HepG2 (cell line): ENCODE results near the gene ASCC2. TPM values are rescaled to one million over a fixed set of nuclear protein-coding genes. Genes with fewer than 3 reads are reported as not detected.

Source experiments
- CBFB ChIP-seq: sonication (generic); formaldehyde crosslinking; IDR thresholded peaks from 2 replicates; pipeline ENCODE4 v1.4.0; 2020; ENCODE audit warnings: missing genetic modification reagents
- CENPT ChIP-seq: sonication (generic); formaldehyde crosslinking; IDR thresholded peaks from 2 replicates; pipeline ENCODE4 v1.8.0; 2022; ENCODE audit warnings: low read depth, mild to moderate bottlenecking, moderate library complexity, missing genetic modification reagents
- GABPB1 ChIP-seq: IDR thresholded peaks from 2 replicates; pipeline ENCODE4 v1.6.1; 2016; ENCODE audit warnings: mild to moderate bottlenecking, missing genetic modification reagents, moderate library complexity, missing compliant biosample characterization
- GZF1 ChIP-seq: sonication (generic); formaldehyde crosslinking; IDR thresholded peaks from 2 replicates; pipeline ENCODE4 v1.5.1; 2020; ENCODE audit warnings: mild to moderate bottlenecking, missing genetic modification reagents
- HOXA3 ChIP-seq: sonication (generic); formaldehyde crosslinking; IDR thresholded peaks from 2 replicates; pipeline ENCODE4 v1.5.0; 2020; ENCODE audit warnings: missing genetic modification reagents
- JDP2 ChIP-seq: sonication (generic); formaldehyde crosslinking; IDR thresholded peaks from 2 replicates; pipeline ENCODE4 v1.8.1; 2022; ENCODE audit warnings: missing genetic modification reagents, borderline replicate concordance
- MAZ ChIP-seq, 2 experiments: sonication (generic) in 1 of 2; formaldehyde crosslinking in 1 of 2; IDR thresholded peaks; 2 replicates each; pipeline versions ENCODE4 v1.5.0 to v1.6.1; 2012 to 2020; ENCODE audit warnings: low read depth in 2 of 2, mild to moderate bottlenecking in 2 of 2, borderline replicate concordance in 1 of 2, improper control_type of control experiment in 1 of 2, low read length in 1 of 2, missing genetic modification reagents in 1 of 2, moderate library complexity in 1 of 2
- RBAK ChIP-seq: sonication (generic); formaldehyde crosslinking; IDR thresholded peaks from 2 replicates; pipeline ENCODE4 v1.5.1; 2020; ENCODE audit warnings: mild to moderate bottlenecking, missing genetic modification reagents
- SIN3B ChIP-seq: fragments of 150-350 bp; IDR thresholded peaks from 2 replicates; pipeline ENCODE4 v1.6.1; 2014; ENCODE audit warnings: low read length
- ZFP82 ChIP-seq: sonication (generic); formaldehyde crosslinking; IDR thresholded peaks from 2 replicates; pipeline ENCODE4 v1.5.1; 2020; ENCODE audit warnings: mild to moderate bottlenecking, missing genetic modification reagents, borderline replicate concordance
- ZNF720 ChIP-seq: sonication (generic); formaldehyde crosslinking; IDR thresholded peaks from 2 replicates; pipeline ENCODE4 v1.4.0; 2020; ENCODE audit warnings: missing genetic modification reagents
- polyA plus RNA-seq, 8 experiments: library from polyadenylated mRNA; depleted of rRNA in 3 of 8; stranded (reverse) in 7 of 8; unstranded in 1 of 8; fragments of >200 nt; fragmentation: Illumina TruSeq in 4 of 8; extraction: Trizol in 4 of 8; gene quantifications; 2 replicates each; pipeline versions ENCODE4 v1.2.1 to v1.2.3, GENCODE V29; 2011 to 2016; ENCODE audit warnings: low read depth in 4 of 8, missing spikeins in 1 of 8, mixed read lengths in 1 of 8; ENCODE audit not compliant: insufficient read depth in 1 of 8
- total RNA-seq, 5 experiments: library from RNA; depleted of rRNA; stranded (reverse); fragments of >200 nt; fragmentation: Illumina TruSeq; extraction: Trizol; gene quantifications; 2 replicates each; pipeline ENCODE4 v1.2.3, GENCODE V29; 2016; ENCODE audit warnings: low read depth in 1 of 5
- TF ChIP-seq, protein P1 (sequence below): sonication (generic); formaldehyde crosslinking; IDR thresholded peaks from 2 replicates; pipeline ENCODE4 v1.4.0; 2020; ENCODE audit warnings: missing genetic modification reagents
- TF ChIP-seq, protein P2 (sequence below): sonication (generic); formaldehyde crosslinking; IDR thresholded peaks from 2 replicates; pipeline ENCODE4 v1.4.0; 2020; ENCODE audit warnings: missing genetic modification reagents, borderline replicate concordance
- TF ChIP-seq, protein P3 (sequence below): sonication (generic); formaldehyde crosslinking; IDR thresholded peaks from 2 replicates; pipeline ENCODE4 v1.5.0; 2020; ENCODE audit warnings: mild to moderate bottlenecking, missing genetic modification reagents
- TF ChIP-seq, protein P4 (sequence below): sonication (generic); formaldehyde crosslinking; IDR thresholded peaks from 2 replicates; pipeline ENCODE4 v1.5.0; 2020; ENCODE audit warnings: mild to moderate bottlenecking, missing genetic modification reagents

Gene ASCC2
- total and polyA plus RNA-seq, 2 of the 13 experiments (the other 11 are each of a cell fraction or from before 2014, with no cell fraction given), result 26.2 to 26.3 TPM

DNA sequence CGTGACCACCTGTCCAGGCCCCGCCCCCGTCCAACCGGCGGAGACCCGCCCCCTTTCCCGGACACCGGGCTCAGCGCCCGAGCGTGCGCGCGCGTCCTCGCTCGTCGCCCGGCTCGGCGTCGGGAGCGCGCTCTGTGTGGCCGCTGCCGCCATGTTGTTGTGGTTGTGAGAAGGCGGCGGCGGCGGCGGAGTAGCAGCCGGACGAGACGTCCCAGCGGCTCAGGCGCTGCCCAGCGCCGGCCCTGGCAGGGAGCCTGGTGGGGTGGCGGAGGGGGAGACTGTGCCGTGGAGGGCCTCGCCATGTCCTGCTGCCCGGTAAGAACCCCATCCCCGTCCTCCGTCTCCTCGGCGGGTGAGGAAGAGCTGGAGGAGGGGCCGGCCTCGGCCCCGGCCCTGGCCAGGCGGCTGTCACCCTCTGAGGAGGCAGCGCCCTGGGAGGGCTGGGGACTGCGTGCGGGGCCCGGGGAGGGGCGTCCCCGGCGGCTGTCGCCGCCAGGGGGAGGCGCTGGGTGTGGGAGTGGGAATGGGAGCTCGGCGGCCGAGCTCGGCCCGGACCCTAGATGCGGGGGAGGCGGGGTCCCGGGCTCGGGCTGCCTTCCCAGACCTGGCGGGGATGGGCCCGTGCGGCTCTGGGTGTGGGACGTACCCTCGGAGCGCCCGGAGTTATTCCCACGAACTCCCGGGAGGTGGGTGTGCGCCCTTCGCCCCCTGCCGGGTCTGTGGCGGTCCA, 45.1 kb upstream of the ASCC2 start, which contains the start of gene MTMR3 (continued):
- 0 out of 2 replicates have a peak, but pooled peaks have one; percentile 25 for TF ChIP-seq CBFB
- peak; percentile 86 for TF ChIP-seq HOXA3 (CRISPR knock-in tag)
- TF ChIP-seq, protein P1, sequence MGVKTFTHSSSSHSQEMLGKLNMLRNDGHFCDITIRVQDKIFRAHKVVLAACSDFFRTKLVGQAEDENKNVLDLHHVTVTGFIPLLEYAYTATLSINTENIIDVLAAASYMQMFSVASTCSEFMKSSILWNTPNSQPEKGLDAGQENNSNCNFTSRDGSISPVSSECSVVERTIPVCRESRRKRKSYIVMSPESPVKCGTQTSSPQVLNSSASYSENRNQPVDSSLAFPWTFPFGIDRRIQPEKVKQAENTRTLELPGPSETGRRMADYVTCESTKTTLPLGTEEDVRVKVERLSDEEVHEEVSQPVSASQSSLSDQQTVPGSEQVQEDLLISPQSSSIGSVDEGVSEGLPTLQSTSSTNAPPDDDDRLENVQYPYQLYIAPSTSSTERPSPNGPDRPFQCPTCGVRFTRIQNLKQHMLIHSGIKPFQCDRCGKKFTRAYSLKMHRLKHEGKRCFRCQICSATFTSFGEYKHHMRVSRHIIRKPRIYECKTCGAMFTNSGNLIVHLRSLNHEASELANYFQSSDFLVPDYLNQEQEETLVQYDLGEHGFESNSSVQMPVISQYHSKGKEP, result no peak
- no peak for TF ChIP-seq CENPT (CRISPR knock-in tag)
- no peak for TF ChIP-seq MAZ (IDR thresholded peaks at IDR 0.05; ENCODE audit: borderline replicate concordance, low read depth, low read length)
- TF ChIP-seq MAZ (CRISPR knock-in tag; IDR thresholded peaks at IDR 0.05; ENCODE audit: low read depth), result peak; percentile 69
- TF ChIP-seq JDP2 (CRISPR knock-in tag), result no peak
- TF ChIP-seq, protein P2, sequence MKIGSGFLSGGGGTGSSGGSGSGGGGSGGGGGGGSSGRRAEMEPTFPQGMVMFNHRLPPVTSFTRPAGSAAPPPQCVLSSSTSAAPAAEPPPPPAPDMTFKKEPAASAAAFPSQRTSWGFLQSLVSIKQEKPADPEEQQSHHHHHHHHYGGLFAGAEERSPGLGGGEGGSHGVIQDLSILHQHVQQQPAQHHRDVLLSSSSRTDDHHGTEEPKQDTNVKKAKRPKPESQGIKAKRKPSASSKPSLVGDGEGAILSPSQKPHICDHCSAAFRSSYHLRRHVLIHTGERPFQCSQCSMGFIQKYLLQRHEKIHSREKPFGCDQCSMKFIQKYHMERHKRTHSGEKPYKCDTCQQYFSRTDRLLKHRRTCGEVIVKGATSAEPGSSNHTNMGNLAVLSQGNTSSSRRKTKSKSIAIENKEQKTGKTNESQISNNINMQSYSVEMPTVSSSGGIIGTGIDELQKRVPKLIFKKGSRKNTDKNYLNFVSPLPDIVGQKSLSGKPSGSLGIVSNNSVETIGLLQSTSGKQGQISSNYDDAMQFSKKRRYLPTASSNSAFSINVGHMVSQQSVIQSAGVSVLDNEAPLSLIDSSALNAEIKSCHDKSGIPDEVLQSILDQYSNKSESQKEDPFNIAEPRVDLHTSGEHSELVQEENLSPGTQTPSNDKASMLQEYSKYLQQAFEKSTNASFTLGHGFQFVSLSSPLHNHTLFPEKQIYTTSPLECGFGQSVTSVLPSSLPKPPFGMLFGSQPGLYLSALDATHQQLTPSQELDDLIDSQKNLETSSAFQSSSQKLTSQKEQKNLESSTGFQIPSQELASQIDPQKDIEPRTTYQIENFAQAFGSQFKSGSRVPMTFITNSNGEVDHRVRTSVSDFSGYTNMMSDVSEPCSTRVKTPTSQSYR (CRISPR knock-in tag), result 0 out of 2 replicates have a peak, but pooled peaks have one; percentile 21
- no peak for TF ChIP-seq GZF1 (CRISPR knock-in tag)
- TF ChIP-seq, protein P3, sequence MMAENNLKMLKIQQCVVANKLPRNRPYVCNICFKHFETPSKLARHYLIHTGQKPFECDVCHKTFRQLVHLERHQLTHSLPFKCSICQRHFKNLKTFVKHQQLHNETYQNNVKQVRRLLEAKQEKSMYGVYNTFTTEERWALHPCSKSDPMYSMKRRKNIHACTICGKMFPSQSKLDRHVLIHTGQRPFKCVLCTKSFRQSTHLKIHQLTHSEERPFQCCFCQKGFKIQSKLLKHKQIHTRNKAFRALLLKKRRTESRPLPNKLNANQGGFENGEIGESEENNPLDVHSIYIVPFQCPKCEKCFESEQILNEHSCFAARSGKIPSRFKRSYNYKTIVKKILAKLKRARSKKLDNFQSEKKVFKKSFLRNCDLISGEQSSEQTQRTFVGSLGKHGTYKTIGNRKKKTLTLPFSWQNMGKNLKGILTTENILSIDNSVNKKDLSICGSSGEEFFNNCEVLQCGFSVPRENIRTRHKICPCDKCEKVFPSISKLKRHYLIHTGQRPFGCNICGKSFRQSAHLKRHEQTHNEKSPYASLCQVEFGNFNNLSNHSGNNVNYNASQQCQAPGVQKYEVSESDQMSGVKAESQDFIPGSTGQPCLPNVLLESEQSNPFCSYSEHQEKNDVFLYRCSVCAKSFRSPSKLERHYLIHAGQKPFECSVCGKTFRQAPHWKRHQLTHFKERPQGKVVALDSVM (CRISPR knock-in tag), result peak; percentile 27; the same call in 1 of the 2 replicates
- no peak for TF ChIP-seq RBAK
- no peak for TF ChIP-seq ZFP82 (CRISPR knock-in tag)
- TF ChIP-seq ZNF720, result no peak
- peak; percentile 75; the same call in 1 of the 2 replicates for TF ChIP-seq GABPB1 (CRISPR knock-in tag)
- no peak for TF ChIP-seq SIN3B
- TF ChIP-seq, protein P4, sequence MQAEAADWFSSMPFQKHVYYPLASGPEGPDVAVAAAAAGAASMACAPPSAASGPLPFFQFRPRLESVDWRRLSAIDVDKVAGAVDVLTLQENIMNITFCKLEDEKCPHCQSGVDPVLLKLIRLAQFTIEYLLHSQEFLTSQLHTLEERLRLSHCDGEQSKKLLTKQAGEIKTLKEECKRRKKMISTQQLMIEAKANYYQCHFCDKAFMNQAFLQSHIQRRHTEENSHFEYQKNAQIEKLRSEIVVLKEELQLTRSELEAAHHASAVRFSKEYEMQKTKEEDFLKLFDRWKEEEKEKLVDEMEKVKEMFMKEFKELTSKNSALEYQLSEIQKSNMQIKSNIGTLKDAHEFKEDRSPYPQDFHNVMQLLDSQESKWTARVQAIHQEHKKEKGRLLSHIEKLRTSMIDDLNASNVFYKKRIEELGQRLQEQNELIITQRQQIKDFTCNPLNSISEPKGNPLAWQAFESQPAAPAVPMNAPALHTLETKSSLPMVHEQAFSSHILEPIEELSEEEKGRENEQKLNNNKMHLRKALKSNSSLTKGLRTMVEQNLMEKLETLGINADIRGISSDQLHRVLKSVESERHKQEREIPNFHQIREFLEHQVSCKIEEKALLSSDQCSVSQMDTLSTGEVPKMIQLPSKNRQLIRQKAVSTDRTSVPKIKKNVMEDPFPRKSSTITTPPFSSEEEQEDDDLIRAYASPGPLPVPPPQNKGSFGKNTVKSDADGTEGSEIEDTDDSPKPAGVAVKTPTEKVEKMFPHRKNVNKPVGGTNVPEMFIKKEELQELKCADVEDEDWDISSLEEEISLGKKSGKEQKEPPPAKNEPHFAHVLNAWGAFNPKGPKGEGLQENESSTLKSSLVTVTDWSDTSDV, result no peak
